IPS DF 6.9 (cell line): ENCODE results near the gene LRRC74B.

Experiments used
- DNase-seq: peaks from one replicate; pipeline ENCODE4 v3.0.0-alpha.2; 2013; ENCODE audit warnings: low read depth, low spot score
- H3K27ac ChIP-seq: one replicate; pipeline ENCODE4 v1.5.1; 2013; ENCODE audit warnings: low read length, control low read depth
- H3K27me3 ChIP-seq: 2 replicates; pipeline ENCODE4 v1.6.1; 2013; ENCODE audit warnings: mild to moderate bottlenecking, low read length; ENCODE audit not compliant: control insufficient read depth, insufficient read depth
- H3K36me3 ChIP-seq: 2 replicates; pipeline ENCODE4 v1.6.1; 2013; ENCODE audit warnings: low read length; ENCODE audit not compliant: control insufficient read depth, insufficient read depth
- H3K4me1 ChIP-seq: 2 replicates; pipeline ENCODE4 v1.6.1; 2013; ENCODE audit warnings: low read length; ENCODE audit not compliant: control insufficient read depth, insufficient read depth
- H3K4me3 ChIP-seq: 2 replicates; pipeline ENCODE4 v1.5.1; 2013; ENCODE audit warnings: mild to moderate bottlenecking, low read length
- H3K9me3 ChIP-seq: 2 replicates; pipeline ENCODE4 v1.6.1; 2013; ENCODE audit warnings: low read length, inconsistent platforms; ENCODE audit not compliant: control insufficient read depth, insufficient read depth
- WGBS: extraction: QIAGEN DNeasy Blood & Tissue Kit; methylation state at CpG from one replicate; pipeline ENCODE4 v1.1.7; 2013; ENCODE audit warnings: mixed read lengths, missing lambda C conversion rate; ENCODE audit not compliant: insufficient read length, insufficient coverage; 5-methylcytosine and 5-hydroxymethylcytosine counted together

Gene LRRC74B

DNA sequence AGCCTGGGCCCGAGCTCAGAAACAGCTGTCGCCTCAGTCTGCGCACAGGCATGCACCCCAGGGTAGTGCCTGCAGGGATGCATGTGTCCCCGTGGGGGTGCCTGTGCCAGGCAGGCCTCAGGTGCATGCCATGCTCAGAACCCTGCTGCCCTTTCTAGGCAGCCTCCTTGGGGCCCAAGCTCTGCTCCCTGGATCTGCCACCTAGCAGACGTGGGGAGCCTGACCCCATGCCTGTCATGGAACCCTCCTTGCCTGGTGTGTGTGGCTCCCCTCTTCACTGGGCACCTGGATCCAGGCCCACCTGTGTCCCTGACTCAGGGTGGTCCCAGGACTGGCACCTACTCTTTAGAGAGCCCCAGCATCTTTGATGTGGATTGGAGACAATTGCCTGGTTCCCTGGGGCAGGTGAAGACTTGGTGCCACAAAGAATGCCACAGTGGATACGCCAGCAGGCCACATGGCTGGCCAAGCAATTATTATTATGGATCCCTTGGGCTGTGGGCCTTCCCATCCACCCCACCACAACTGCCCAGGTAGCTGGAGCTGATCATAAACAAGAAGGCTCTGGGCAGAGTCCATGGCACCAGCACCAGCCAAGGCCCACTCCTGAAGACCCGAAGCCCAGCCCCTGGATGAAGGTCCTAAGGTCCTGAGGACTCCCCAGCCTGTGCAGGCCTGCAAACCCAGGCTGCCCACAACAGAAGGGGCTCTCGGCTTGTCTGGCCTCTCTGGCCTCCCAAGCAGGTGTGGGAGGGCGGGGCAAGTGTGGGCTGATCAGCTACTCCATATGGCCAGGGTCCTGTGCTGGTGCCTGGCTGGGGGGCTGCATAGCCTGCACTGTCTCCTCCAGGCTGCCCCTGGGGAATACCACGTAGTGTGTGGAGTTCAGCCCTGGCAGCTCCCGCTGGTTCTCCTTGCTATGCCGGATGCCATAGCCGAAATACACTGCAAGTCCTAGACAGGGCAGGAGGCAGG lies 17.2 kb upstream of the LRRC74B start:
- Histone ChIP-seq H3K27ac (no peak overlapping the region), H3K27me3 (peaks cover 4% of the 10 kb centered on the region; the same call in 1 of the 2 replicates), H3K36me3 (no peaks in the 10 kb centered on the region), H3K4me3 (no peak overlapping the region), H3K9me3 (no peaks in the 10 kb centered on the region), H3K4me1 (0 out of 2 replicates have a peak, but pooled peaks cover 3% of the 10 kb centered on the region)
- DNase-seq: no peak
- no CpG with 5 or more reads among the region's 13 CpGs for WGBS

- no peak overlapping the region for H3K27ac ChIP-seq
- H3K36me3 ChIP-seq: no peaks in the 10 kb centered on the region
- no peak overlapping the region for H3K4me3 ChIP-seq
- H3K9me3 ChIP-seq: no peaks in the 10 kb centered on the region
- H3K27me3 ChIP-seq: peaks cover 4% of the 10 kb centered on the region; the same call in 1 of the 2 replicates
- H3K4me1 ChIP-seq: 0 out of 2 replicates have a peak, but pooled peaks cover 3% of the 10 kb centered on the region
- DNase-seq: no peak
- no CpG with 5 or more reads among the region's 12 CpGs for WGBS
These were observed 16.2 kb upstream of the LRRC74B start for GRCh38 chr22:21029486-21030025.

- Histone ChIP-seq H3K4me3 (no peak overlapping the region), H3K27me3 (peaks cover 4% of the 10 kb centered on the region; the same call in 1 of the 2 replicates), H3K36me3 (no peaks in the 10 kb centered on the region), H3K9me3 (no peaks in the 10 kb centered on the region), H3K4me1 (0 out of 2 replicates have a peak, but pooled peaks cover 3% of the 10 kb centered on the region), H3K27ac (no peak overlapping the region)
- no peak for DNase-seq
- WGBS: no CpG with 5 or more reads among the region's 15 CpGs
These were observed 15.7 kb upstream of the LRRC74B start for GRCh38 chr22:21030032-21030431.

- no peak for DNase-seq
- Histone ChIP-seq H3K27ac (no peak overlapping the region), H3K36me3 (no peaks in the 10 kb centered on the region), H3K4me1 (0 out of 2 replicates have a peak, but pooled peaks cover 3% of the 10 kb centered on the region), H3K9me3 (no peaks in the 10 kb centered on the region), H3K4me3 (no peak overlapping the region), H3K27me3 (peaks cover 4% of the 10 kb centered on the region; the same call in 1 of the 2 replicates)
- no CpG with 5 or more reads among the region's 40 CpGs for WGBS
These were observed 14.9 kb upstream of the LRRC74B start for GRCh38 chr22:21030621-21031544.

DNA sequence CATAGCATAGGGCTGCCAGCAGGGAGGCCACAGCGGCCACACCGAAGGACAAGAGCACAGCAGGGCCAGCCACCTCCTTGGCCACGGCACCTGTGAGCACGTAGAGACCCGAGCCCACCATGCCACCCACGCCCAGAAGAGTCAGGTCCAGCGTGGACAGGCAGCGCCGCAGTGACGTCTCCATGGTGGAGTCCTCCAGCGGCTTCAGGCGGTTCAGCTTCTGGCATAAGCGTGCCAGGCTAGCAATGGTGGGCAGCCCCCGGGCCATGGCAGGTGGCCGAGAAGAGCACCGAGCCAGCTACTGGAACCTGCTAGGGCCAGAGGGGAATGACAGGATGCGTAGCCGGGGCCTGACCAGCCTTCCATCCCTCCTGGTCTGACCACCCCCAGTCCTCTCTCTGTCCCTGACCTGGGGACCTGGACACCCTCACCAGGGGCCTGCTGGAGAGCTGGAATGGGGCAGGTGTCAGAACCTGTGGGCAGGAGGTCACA lies 14.2 kb upstream of the LRRC74B start:
- Histone ChIP-seq H3K4me1 (0 out of 2 replicates have a peak, but pooled peaks cover 3% of the 10 kb centered on the region), H3K4me3 (no peak overlapping the region), H3K9me3 (no peaks in the 10 kb centered on the region), H3K27me3 (peaks cover 4% of the 10 kb centered on the region; the same call in 1 of the 2 replicates), H3K36me3 (no peaks in the 10 kb centered on the region), H3K27ac (no peak overlapping the region)
- no CpG with 5 or more reads among the region's 18 CpGs for WGBS
- DNase-seq: no peak

GRCh38 chr22:21032037-21032867 lies 13.5 kb upstream of the LRRC74B start, which contains the start of gene SLC7A4:
TSS of gene SLC7A4 (minus strand) at chr22:21032561. CDS start at chr22:21031812, 749 bp downstream.
- peaks cover 4% of the 10 kb centered on the region; the same call in 1 of the 2 replicates for H3K27me3 ChIP-seq
- no CpG with 5 or more reads among the region's 59 CpGs for WGBS
- H3K36me3 ChIP-seq: no peaks in the 10 kb centered on the region
- peak within 1 kb of the TSS; percentile 52; the same call in 1 of the 2 replicates for H3K4me3 ChIP-seq
- DNase-seq: no peak
- H3K4me1 ChIP-seq: 0 out of 2 replicates have a peak, but pooled peaks cover 3% of the 10 kb centered on the region
- no peaks in the 10 kb centered on the region for H3K9me3 ChIP-seq
- no peak within 1 kb of the TSS for H3K27ac ChIP-seq

GRCh38 chr22:21032868-21033688 lies 12.7 kb upstream of the LRRC74B start:
- Histone ChIP-seq H3K36me3 (no peaks in the 10 kb centered on the region), H3K27ac (no peak overlapping the region), H3K9me3 (no peaks in the 10 kb centered on the region), H3K27me3 (peaks cover 4% of the 10 kb centered on the region; the same call in 1 of the 2 replicates), H3K4me1 (0 out of 2 replicates have a peak, but pooled peaks cover 3% of the 10 kb centered on the region), H3K4me3 (peak overlapping the region; percentile 52; the same call in 1 of the 2 replicates)
- no peak for DNase-seq
- no CpG with 5 or more reads among the region's 12 CpGs for WGBS

DNA sequence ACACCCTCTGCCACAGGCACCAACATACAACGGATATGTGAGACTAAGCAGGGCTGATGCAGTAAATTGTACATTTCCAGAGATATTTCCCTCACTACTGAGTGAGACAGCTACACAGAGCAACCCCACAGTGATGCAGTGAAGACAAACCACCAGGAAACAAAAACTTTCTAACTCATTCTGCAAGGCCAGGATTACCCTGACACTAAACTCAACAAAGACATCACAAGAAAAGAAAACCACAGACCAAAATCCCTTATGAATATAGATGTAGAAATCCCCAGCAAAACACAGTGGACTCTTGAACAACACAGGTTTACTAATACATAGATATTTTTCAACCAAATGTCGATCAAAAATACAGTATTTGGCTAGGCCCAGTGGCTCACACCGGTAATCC lies 11.9 kb upstream of the LRRC74B start:
- WGBS: no CpG with 5 or more reads among the region's 3 CpGs
- Histone ChIP-seq H3K36me3 (no peaks in the 10 kb centered on the region), H3K4me3 (no peak overlapping the region), H3K27me3 (peaks cover 4% of the 10 kb centered on the region; the same call in 1 of the 2 replicates), H3K4me1 (0 out of 2 replicates have a peak, but pooled peaks cover 3% of the 10 kb centered on the region), H3K27ac (no peak overlapping the region), H3K9me3 (no peaks in the 10 kb centered on the region)
- no peak for DNase-seq
